A549 treated with Mapracorat at 1 μM for 4 hours (cell line): ENCODE measurements around the gene MCM9. TPM values are rescaled to one million over a fixed set of nuclear protein-coding genes. Genes with fewer than 3 reads are reported as not detected.

Experiments used
- total RNA-seq: library from RNA; stranded (reverse); fragments of 200-300 nt; extraction: Qiagen RNA extraction; gene quantifications from 5 replicates; pipeline ENCODE4 v1.2.3, GENCODE V29; 2022

MCM9 gene
- total RNA-seq = 3.9 to 5.1 TPM (median 4.6 TPM) in 5 replicates

DNA sequence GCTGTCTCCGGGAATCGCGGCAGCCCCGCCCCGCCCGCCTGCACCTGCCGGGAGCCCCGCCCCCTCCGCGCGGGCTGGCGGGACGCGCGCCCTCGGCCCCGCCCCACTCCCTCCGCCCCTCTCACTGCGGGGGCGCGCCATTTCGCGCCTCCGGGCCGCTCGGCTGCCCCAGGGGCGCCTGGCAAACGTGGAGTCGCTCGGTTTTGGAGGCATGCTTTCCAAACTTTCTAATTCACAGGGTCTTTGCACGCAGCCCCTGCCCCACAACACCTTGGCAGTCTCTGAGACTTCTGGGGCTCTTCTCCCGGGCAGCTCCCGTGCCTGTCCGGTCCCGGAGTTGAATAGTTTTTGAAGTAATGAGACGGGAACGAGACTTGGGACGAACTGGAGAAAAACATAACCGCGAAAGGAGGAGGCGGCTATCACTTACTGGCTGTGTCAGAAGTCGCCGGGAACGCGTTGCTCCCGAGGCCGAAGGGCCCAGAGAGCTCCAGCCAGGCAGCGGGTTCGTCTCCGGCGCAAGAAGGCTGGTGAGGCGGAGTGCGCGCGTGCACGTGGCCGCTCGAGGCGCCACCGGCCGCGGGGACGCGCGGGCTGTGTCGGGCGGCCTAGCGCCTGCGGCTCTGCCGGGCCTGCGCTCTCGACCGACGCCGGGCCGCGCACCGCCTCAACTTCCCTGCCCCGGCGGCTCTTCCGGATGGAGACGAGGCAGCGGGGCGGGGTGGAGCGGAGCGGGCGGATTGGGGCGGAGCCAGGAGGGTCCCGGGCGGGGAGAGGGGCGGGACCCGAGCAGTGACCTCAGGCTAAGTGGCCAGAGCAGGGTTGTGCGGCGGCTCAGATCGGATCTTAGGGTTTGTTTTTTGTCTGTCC, at the start of gene MCM9:
TSS of gene MCM9 (minus strand) at position 699 of the 870 bp plus-strand sequence. CDS start 3,436 bp downstream, outside the sequence.

DNA sequence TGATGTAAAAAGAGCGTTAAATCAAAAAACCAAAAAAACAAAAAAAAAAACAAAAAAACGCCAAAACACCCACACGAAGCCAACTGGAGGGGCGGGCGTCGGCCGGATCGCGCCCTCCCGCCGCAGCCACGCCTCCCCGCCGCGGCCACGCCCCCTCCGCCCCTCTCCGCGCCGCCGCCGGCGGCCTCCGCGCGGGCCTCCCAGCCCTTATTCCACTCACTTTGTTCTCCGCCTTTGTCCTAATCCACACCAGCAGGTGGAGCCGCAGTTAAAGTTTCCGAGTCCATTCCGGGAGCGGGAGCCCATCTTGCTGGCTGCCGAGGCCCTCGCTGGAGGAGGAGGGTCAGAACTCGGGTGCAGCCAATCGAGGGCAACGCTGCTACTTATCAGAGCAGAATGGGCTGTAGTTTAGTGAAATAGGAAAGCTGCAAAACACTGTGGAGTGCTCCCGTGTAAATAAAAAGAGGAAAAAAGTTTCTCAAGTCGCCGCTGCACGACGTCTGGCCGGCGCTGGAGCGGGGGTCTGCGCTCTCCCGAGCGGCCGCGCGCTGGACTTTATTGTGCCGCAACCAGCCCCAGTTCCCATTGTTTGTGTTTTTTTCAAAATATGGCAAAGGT, 41.0 kb downstream of the MCM9 start, which contains the start of gene ASF1A:
TSS of gene ASF1A (plus strand) at position 346 of the 618 bp plus-strand sequence. CDS start at position 608, 262 bp downstream.

Other genes starting within 250 kb of the MCM9 start
- 8.0 to 10.2 TPM (median 9.0 TPM) in 5 replicates for gene ASF1A, start 41.0 kb downstream of the MCM9 start, total RNA-seq
- 0.10 TPM in 1 of 5 replicates, not detected in the others for gene FAM184A, start 143.5 kb upstream of the MCM9 start, total RNA-seq